Measurements from ENCODE around the gene CORO7.
"Not testable (repeated sequence)": the region's sequence is repeated elsewhere in the genome, so short reads cannot be mapped to it uniquely, and the experiment has no call there.

GRCh38 chr16:4333714-4334113 lies 82.7 kb downstream of the CORO7 start:
- TF ChIP-seq CTCF (conservative IDR thresholded peaks at IDR 0.05); EZH2 (IDR thresholded peaks at IDR 0.05; ENCODE audit: low read depth): not testable (repeated sequence)

Data from PC-9 (cell line).